ENCODE data around the gene FAM117A. TPM values are rescaled to one million over a fixed set of nuclear protein-coding genes. Genes with fewer than 3 reads are reported as not detected.
A peak's percentile ranks its signal among the peaks of the same experiment; 100 is the strongest.

FAM117A gene
- total and polyA plus RNA-seq, 4 donors, result 3.0 to 9.5 (median 6.3) TPM

DNA sequence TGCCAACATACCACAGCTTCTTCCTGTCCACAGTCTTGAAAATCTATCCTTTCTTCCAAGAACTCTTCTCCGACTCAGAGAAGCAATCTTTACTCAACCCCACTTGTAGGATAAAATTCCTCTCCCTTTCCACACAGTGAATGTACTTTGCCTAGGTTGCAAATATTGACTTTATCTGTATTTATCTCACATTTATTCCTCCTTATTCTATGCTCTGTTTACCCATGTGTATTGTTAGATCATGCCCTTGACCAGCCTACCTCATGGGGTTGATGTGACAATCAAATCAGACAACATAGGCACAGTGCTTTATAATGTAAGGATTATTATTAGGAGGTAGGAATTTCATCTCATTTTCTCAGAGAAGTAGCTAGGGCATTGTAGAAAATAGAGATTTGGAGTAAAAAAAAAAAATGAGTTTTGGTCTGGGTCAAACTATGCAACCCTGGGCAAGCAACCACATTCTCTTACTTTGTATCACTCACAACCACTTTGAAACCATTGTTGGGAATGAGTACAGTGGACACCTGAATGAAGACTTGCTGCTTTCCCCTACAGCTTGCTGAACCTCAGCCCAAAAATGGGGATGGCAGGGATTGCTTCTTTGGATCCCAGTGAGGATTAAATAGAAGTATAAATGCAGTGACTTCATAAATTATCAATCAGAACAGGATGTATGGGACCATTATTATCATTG lies 47.1 kb downstream of the FAM117A start:
- Histone ChIP-seq H3K27ac (ENCODE audit: low read depth, low read length) (no peak overlapping the region), H3K36me3 (ENCODE audit: control insufficient read depth, insufficient read depth, low read length) (peaks cover 34% of the 10 kb centered on the region)

DNA sequence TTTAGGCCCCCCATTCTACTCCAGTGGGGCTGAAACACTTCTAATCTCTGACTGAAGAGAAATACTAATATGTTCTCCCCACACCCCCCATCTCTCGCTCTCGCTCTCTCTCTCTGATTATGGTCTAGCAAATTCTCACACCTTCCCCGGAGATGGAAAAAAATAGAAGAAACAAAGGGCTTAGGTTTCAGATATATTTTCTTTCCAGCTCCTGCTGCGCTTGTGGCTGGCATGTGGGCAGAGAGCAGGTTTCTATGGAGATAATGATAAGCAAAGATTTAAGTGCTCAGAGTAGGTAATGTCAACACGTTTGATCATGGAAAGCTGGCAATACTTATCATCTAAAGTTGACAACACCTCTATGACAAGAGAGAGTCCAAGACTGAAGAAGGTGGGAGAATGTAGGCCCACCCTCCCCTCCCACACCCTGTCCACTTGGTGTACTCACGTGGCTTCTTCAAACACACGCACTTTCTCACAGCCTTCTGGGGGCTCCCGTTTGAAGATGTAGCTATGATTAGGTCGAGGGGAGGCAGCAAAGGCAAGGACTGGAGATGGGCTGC lies 48.1 kb downstream of the FAM117A start:
- no peak for DNase-seq (ENCODE audit: low read depth in 4 of 6, low spot score in 6 of 6)
- Histone ChIP-seq H3K36me3 (ENCODE audit: control insufficient read depth, insufficient read depth, low read length) (peaks cover 40% of the 10 kb centered on the region), H3K4me1 (ENCODE audit: control insufficient read depth, insufficient read depth, low read length) (no peaks in the 10 kb centered on the region), H3K27me3 (ENCODE audit: control insufficient read depth, insufficient read depth, low read length) (no peaks in the 10 kb centered on the region), H3K27ac (ENCODE audit: low read depth, low read length) (no peak overlapping the region), H3K4me3 (ENCODE audit: low read depth, low read length) (no peak overlapping the region), H3K9me3 (ENCODE audit: control insufficient read depth, insufficient read depth, low read length) (no peaks in the 10 kb centered on the region)
- 90% methylated on average over 2 of the region's 9 CpGs for WGBS (ENCODE audit: insufficient coverage)

More for the DNA sequence above, 47.1 kb downstream of the FAM117A start:
- Histone ChIP-seq H3K27me3 (ENCODE audit: control insufficient read depth, insufficient read depth, low read length) (no peaks in the 10 kb centered on the region), H3K4me1 (ENCODE audit: control insufficient read depth, insufficient read depth, low read length) (no peaks in the 10 kb centered on the region), H3K4me3 (ENCODE audit: low read depth, low read length) (no peak overlapping the region), H3K9me3 (ENCODE audit: control insufficient read depth, insufficient read depth, low read length) (no peaks in the 10 kb centered on the region)
- 100% methylated on average over 1 of the region's 1 CpG for WGBS (ENCODE audit: insufficient coverage)
- no peak for DNase-seq (ENCODE audit: low read depth in 4 of 6, low spot score in 6 of 6)

DNA sequence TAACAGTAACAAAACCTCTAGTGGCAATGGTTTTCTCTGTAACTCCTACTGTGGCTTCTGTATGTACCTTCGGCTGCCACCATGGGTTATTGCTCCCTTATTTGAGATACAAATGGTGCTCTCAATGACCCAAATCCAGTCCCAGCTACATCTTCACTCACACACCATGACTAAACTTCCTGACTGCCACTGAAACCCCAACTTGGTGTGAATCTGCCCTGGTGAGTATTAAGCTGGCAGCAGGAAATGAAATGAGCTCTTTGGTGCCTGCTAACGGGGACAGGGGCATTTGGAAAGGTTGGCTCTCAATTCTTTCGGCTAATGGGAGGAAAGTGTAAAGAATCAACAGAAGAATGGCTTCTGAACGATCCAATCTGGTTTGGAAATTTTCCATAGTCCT lies 48.7 kb downstream of the FAM117A start:
- Histone ChIP-seq H3K27me3 (ENCODE audit: control insufficient read depth, insufficient read depth, low read length) (no peaks in the 10 kb centered on the region), H3K9me3 (ENCODE audit: control insufficient read depth, insufficient read depth, low read length) (no peaks in the 10 kb centered on the region), H3K27ac (ENCODE audit: low read depth, low read length) (no peak overlapping the region), H3K4me1 (ENCODE audit: control insufficient read depth, insufficient read depth, low read length) (no peaks in the 10 kb centered on the region), H3K4me3 (ENCODE audit: low read depth, low read length) (no peak overlapping the region), H3K36me3 (ENCODE audit: control insufficient read depth, insufficient read depth, low read length) (peaks cover 41% of the 10 kb centered on the region)
- DNase-seq (ENCODE audit: low read depth in 4 of 6, low spot score in 6 of 6), result no peak
- WGBS (ENCODE audit: insufficient coverage), result 90% methylated on average over 3 of the region's 4 CpGs

DNA sequence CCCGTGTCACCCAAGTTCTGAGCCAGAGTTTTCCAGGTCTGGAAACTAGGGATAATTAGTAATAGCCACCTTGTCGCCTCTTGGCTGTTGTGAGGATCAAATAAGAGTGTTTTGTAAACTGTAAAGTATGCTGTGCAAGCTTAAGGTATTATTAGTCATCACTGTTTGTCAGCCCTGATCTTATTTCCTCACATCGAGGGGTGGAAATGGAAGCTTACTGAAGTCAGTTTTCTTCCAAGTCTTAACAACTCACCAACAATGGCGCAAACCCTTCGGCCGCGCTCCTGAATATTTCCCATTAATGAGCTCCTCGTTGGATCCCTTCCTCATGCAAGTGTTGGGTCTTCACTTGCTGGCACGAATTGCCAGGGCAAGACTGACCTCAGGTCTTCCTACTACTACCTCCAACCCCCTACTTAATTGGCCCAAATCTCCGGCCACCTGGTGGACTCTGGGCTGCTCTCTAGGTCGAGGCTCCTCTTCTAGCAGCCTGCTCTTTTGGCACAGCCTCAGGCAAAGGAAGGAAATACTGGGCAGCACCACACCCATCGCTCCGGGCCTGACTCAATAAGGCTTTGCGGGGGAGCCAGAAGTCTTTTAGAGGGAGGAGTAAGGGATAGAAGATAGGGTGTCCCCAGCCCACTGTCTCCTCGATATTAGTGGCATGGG lies 55.3 kb downstream of the FAM117A start:
- H3K27me3 ChIP-seq (ENCODE audit: control insufficient read depth, insufficient read depth, low read length), result no peaks in the 10 kb centered on the region
- peak overlapping the region; percentile 97 for H3K4me3 ChIP-seq (ENCODE audit: low read depth, low read length)
- peaks cover 37% of the 10 kb centered on the region for H3K36me3 ChIP-seq (ENCODE audit: control insufficient read depth, insufficient read depth, low read length)
- WGBS (ENCODE audit: insufficient coverage), result 66% methylated on average over 12 of the region's 15 CpGs
- DNase-seq (ENCODE audit: low read depth in 4 of 6, low spot score in 6 of 6), result no peak
- H3K9me3 ChIP-seq (ENCODE audit: control insufficient read depth, insufficient read depth, low read length), result no peaks in the 10 kb centered on the region
- no peak overlapping the region for H3K27ac ChIP-seq (ENCODE audit: low read depth, low read length)
- peaks cover 9% of the 10 kb centered on the region for H3K4me1 ChIP-seq (ENCODE audit: control insufficient read depth, insufficient read depth, low read length)

DNA sequence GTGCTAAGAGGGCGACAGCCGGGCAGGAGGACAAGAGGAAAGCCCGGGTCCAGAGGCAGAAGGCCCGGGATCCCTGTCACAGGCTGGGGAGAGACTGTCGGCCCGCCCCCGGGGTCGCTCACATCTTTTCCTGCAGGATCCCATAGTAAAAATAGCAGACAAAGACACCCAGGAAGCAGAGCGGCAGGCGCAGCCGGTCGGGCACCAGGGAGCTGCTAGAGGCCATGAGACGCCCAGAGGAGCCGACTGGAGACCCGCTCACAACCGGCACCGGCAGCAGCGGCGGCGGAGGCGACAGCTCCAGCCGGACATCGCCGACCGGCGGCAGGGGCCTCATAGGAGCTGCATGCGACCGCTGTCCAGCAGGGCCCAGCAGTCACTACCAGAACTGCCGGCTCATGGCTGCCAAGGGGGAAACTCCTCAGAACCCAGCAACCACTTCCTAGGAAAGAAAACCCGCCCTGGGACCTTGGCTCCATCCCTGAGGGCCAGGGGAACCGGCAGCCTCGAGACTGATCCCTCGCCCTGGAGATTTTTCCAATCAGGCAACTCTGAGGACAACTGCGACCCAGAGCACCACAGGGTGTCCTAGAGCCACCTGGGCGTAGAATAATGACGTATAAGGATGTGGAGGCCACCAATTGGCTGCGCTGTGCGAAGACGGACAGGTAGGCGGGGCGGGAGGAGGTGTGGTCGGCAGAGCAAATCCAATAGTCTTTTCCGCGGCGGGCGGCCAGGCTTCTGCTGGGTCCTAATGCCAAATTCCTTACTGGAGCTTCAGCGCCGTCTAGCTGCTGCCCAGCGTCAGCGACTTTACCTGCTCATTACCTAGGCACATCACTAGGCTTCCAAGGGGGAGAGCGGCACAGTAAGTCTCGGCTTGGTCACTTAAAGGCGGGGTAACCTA lies 56.1 kb downstream of the FAM117A start, which contains the start of gene SLC35B1:
TSS of gene SLC35B1 (minus strand) at position 357 of the 907 bp plus-strand sequence. CDS start at position 226, 131 bp downstream.
- WGBS (ENCODE audit: insufficient coverage), result under 1% methylated on average over 53 of the region's 53 CpGs
- Histone ChIP-seq H3K27ac (ENCODE audit: low read depth, low read length) (peak within 1 kb of the TSS; percentile 98), H3K4me1 (ENCODE audit: control insufficient read depth, insufficient read depth, low read length) (peaks cover 9% of the 10 kb centered on the region), H3K9me3 (ENCODE audit: control insufficient read depth, insufficient read depth, low read length) (no peaks in the 10 kb centered on the region), H3K36me3 (ENCODE audit: control insufficient read depth, insufficient read depth, low read length) (peaks cover 42% of the 10 kb centered on the region), H3K27me3 (ENCODE audit: control insufficient read depth, insufficient read depth, low read length) (no peaks in the 10 kb centered on the region), H3K4me3 (ENCODE audit: low read depth, low read length) (peak within 1 kb of the TSS; percentile 97)
- peak; percentile 95 to 100 (median 97) for DNase-seq (ENCODE audit: low read depth in 4 of 6, low spot score in 6 of 6)

DNA sequence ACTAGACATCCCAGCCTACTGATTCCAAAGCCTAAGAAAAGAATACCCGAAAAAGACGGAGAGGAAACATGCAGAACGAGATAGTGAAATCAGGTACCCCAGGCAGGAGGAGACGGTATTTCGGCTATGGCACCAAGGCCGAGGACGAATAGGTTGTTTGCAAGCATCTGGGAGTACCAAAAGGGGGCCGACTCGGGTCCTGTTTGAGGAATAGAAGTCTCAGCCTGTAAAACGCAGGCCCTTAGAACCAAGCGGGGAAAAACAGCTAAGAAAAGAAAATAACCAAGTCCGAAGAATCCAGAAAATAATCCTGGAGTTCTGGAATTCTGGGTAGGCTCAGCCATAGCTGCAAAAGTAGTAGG lies 56.7 kb downstream of the FAM117A start:
- DNase-seq (ENCODE audit: low read depth in 4 of 6, low spot score in 6 of 6), result peak in 1 of 6 donors; percentile 6
- Histone ChIP-seq H3K4me3 (ENCODE audit: low read depth, low read length) (peak overlapping the region; percentile 97), H3K36me3 (ENCODE audit: control insufficient read depth, insufficient read depth, low read length) (peaks cover 45% of the 10 kb centered on the region), H3K27me3 (ENCODE audit: control insufficient read depth, insufficient read depth, low read length) (no peaks in the 10 kb centered on the region), H3K9me3 (ENCODE audit: control insufficient read depth, insufficient read depth, low read length) (no peaks in the 10 kb centered on the region), H3K4me1 (ENCODE audit: control insufficient read depth, insufficient read depth, low read length) (peaks cover 9% of the 10 kb centered on the region), H3K27ac (ENCODE audit: low read depth, low read length) (peak overlapping the region; percentile 98)
- under 1% methylated on average over 11 of the region's 12 CpGs for WGBS (ENCODE audit: insufficient coverage)

DNA sequence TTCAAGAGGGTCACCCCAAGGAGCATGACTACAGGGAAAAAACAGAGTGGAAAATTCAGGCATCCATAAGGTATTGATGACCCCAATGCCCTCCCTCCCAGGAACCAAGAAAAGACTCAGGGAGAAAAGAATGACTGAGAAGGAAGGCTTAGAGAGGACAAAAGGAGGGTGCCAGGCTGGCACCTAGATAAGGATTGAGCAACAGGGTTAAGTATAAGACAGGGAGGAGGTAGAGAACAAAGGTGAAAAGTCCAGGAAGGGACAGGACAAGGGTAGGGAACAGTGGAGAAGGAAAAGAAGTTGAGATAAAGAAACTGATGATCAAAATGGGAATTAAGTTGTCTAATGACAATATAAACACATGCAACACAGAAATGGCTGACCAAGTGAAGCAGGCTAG lies 58.7 kb downstream of the FAM117A start:
- no peak overlapping the region for H3K27ac ChIP-seq (ENCODE audit: low read depth, low read length)
- H3K4me1 ChIP-seq (ENCODE audit: control insufficient read depth, insufficient read depth, low read length), result peaks cover 9% of the 10 kb centered on the region
- no peak for DNase-seq (ENCODE audit: low read depth in 4 of 6, low spot score in 6 of 6)
- peaks cover 50% of the 10 kb centered on the region for H3K36me3 ChIP-seq (ENCODE audit: control insufficient read depth, insufficient read depth, low read length)
- H3K27me3 ChIP-seq (ENCODE audit: control insufficient read depth, insufficient read depth, low read length), result no peaks in the 10 kb centered on the region
- no peak overlapping the region for H3K4me3 ChIP-seq (ENCODE audit: low read depth, low read length)
- no peaks in the 10 kb centered on the region for H3K9me3 ChIP-seq (ENCODE audit: control insufficient read depth, insufficient read depth, low read length)

DNA sequence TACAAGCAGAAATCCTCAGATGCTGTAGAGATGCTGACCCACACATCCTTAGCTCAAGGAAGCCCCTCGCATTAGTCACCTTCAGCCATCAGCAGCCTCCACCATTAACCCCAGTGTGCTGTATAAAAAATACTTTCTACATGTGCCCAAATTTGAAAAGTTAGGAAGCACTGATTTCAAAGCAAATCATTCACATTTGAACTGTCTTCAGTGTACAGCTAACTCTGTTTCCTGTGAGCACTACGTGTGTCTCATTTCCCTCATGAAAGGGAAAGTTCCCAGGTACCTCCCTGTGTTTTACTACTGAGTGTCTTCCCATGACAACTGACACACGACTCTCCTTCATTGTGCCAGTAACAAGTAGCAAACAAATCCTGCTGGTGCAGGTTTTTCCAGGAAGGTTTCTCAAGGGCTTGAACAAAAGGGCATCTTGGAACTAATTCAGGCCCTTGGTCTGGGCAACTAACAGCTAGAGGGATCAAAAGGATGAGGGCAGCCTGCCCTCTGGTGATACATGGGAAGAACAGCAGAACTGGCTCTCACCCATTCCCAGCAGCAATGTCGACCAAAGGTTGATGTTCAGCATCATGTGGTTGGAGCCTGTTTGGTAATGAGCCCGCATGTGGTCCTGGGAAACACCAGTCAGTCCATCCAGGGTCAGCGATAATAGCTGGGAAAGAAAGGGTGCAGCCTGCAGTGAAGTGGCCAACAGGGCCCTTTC lies 60.2 kb downstream of the FAM117A start:
- H3K4me1 ChIP-seq (ENCODE audit: control insufficient read depth, insufficient read depth, low read length), result peaks cover 9% of the 10 kb centered on the region
- DNase-seq (ENCODE audit: low read depth in 4 of 6, low spot score in 6 of 6), result peak in 3 of 6 donors; percentile 37 to 64 (median 56)
- H3K4me3 ChIP-seq (ENCODE audit: low read depth, low read length), result no peak overlapping the region
- peaks cover 55% of the 10 kb centered on the region for H3K36me3 ChIP-seq (ENCODE audit: control insufficient read depth, insufficient read depth, low read length)
- WGBS (ENCODE audit: insufficient coverage), result 52% methylated on average over 5 of the region's 6 CpGs
- H3K9me3 ChIP-seq (ENCODE audit: control insufficient read depth, insufficient read depth, low read length), result no peaks in the 10 kb centered on the region
- H3K27me3 ChIP-seq (ENCODE audit: control insufficient read depth, insufficient read depth, low read length), result no peaks in the 10 kb centered on the region
- no peak overlapping the region for H3K27ac ChIP-seq (ENCODE audit: low read depth, low read length)

DNA sequence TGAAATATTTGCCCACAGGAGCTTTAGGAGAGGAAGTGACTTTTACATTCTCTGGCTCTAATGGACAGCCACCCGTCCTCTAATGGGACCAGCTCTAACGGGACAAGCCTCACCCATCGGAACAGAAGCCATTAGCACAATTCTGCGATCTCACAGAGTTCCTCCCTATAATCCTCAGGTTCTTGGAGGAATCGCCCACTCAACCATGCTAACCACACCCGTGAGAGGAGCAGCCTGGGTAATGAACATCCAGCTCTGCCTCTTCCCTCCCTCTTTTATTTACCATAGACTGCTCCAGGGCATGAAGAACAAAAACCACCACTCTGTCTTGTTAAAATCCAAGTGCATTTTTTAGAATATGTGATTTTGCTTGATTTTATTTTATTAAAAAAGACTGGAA lies 63.0 kb downstream of the FAM117A start:
- Histone ChIP-seq H3K27ac (ENCODE audit: low read depth, low read length) (no peak overlapping the region), H3K4me1 (ENCODE audit: control insufficient read depth, insufficient read depth, low read length) (peaks cover 3% of the 10 kb centered on the region), H3K4me3 (ENCODE audit: low read depth, low read length) (no peak overlapping the region), H3K9me3 (ENCODE audit: control insufficient read depth, insufficient read depth, low read length) (no peaks in the 10 kb centered on the region), H3K27me3 (ENCODE audit: control insufficient read depth, insufficient read depth, low read length) (no peaks in the 10 kb centered on the region), H3K36me3 (ENCODE audit: control insufficient read depth, insufficient read depth, low read length) (peaks cover 55% of the 10 kb centered on the region)
- WGBS (ENCODE audit: insufficient coverage), result 81% methylated on average over 6 of the region's 6 CpGs
- DNase-seq (ENCODE audit: low read depth in 4 of 6, low spot score in 6 of 6), result no peak
